ENCODE measurements around the gene KIF26B. TPM values are rescaled to one million over a fixed set of nuclear protein-coding genes. Genes with fewer than 3 reads are reported as not detected.

Gene KIF26B
- total and polyA plus RNA-seq, 2 of the 4 experiments (the other 2 are of a cell fraction): 0.53 to 0.54 TPM

DNA sequence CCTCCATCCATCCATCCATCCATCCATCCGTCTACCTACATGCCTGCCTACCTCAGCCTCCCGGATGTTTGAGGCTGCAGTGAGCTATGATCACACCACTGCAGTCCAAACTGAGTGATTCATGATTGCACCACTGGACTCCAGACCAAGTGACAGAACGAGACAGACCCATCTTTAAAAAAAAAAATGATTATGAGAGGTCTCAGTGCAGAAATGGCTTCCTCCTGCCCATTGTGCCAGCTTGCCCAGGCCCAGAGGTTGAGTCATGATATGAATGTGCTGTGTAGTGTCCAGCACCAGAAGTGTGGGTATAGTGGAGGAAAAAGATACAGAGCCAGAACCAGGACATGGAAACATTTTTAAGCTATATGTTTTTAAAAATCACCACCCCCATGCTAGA lies 149.9 kb downstream of the KIF26B start:
- dilution Hi-C loops (cut with HindIII; ENCODE audit: low sequenced_read_pairs, unreplicated experiment): no loop called here
- H4K20me1 ChIP-seq (ENCODE audit: insufficient read depth, low read length): no peaks in the 10 kb centered on the region
- H3K4me3 ChIP-seq (ENCODE audit: insufficient read depth, low read depth, low read length): no peak overlapping the region
- no peak overlapping the region for H2AK5ac ChIP-seq (ENCODE audit: low read depth, low read length)
- no peaks in the 10 kb centered on the region for H3K36me3 ChIP-seq (ENCODE audit: control insufficient read depth, insufficient read depth, low read length)
- H2BK20ac ChIP-seq (ENCODE audit: low read depth, low read length): no peak overlapping the region
- DNase-seq (no peak), ATAC-seq (ENCODE audit: low read depth) (no peak)
- no peak overlapping the region for H2AK9ac ChIP-seq (replicated peaks; ENCODE audit: low read depth, low read length, poor library complexity)
- TF ChIP-seq BHLHE40 (IDR thresholded peaks at IDR 0.05; ENCODE audit: low read depth, low read length) (no peak), RAD21 (IDR thresholded peaks at IDR 0.05; ENCODE audit: low read length) (no peak), CEBPB (IDR thresholded peaks at IDR 0.05; ENCODE audit: low read depth, low read length) (no peak), CHD1 (IDR thresholded peaks at IDR 0.05; ENCODE audit: low read depth, low read length) (no peak), POLR2A (IDR thresholded peaks at IDR 0.05; ENCODE audit: low read depth, low read length) (no peak), FOS (IDR thresholded peaks at IDR 0.05; ENCODE audit: low read depth, low read length) (no peak), MXI1 (IDR thresholded peaks at IDR 0.05; ENCODE audit: borderline replicate concordance, low read depth, low read length) (no peak), RCOR1 (IDR thresholded peaks at IDR 0.05; ENCODE audit: insufficient replicate concordance, low read length) (no peak), MAZ (IDR thresholded peaks at IDR 0.05; ENCODE audit: borderline replicate concordance, low read depth, low read length) (no peak), SMC3 (IDR thresholded peaks at IDR 0.05; ENCODE audit: low read depth, low read length) (no peak), NFE2L2 (IDR thresholded peaks at IDR 0.05; ENCODE audit: low read depth, low read length) (no peak)
- ChIA-PET POLR2A (ENCODE audit: unreplicated experiment) (no interaction called here), CTCF (interaction anchor here (0.6 kb wide), 1 partner anchor 65 kb away, joined by 3 read pairs; no protein-coding TSS in a partner anchor)
- H4K5ac ChIP-seq (ENCODE audit: low read depth, low read length): no peak overlapping the region
- H3K9ac ChIP-seq (ENCODE audit: low read depth, low read length): no peak overlapping the region
- no peak overlapping the region for H3K56ac ChIP-seq (ENCODE audit: extremely low read depth, insufficient read depth, low read length)
- in situ Hi-C loops (cut with MboI; ENCODE audit: low sequenced_read_pairs): no loop called here
- no peak overlapping the region for H3K4ac ChIP-seq (ENCODE audit: low read depth, low read length)
- no peak overlapping the region for H3K14ac ChIP-seq (replicated peaks; ENCODE audit: low read depth, low read length)
- H2AFZ ChIP-seq (replicated peaks; ENCODE audit: low read length, poor library complexity): no peak overlapping the region
- H4K91ac ChIP-seq (ENCODE audit: insufficient read depth, low read depth, low read length): no peak overlapping the region
- no peaks in the 10 kb centered on the region for H3K9me1 ChIP-seq (ENCODE audit: insufficient read depth, low read length)
- H2BK5ac ChIP-seq (ENCODE audit: low read depth, low read length, poor library complexity, severe bottlenecking): no peak overlapping the region
- H3K79me1 ChIP-seq (ENCODE audit: low read depth in 1 of 2, low read length in 2 of 2): no peaks in the 10 kb centered on the region
- H3K4me2 ChIP-seq (ENCODE audit: low read depth, low read length): no peak overlapping the region
- H3K4me1 ChIP-seq (ENCODE audit: control insufficient read depth, insufficient read depth, low read length): no peaks in the 10 kb centered on the region
- H3K23ac ChIP-seq (ENCODE audit: low read depth, low read length): no peak overlapping the region
- H3K18ac ChIP-seq (ENCODE audit: low read depth, low read length): no peak overlapping the region
- intact Hi-C loops (cut with micrococcal nuclease): no loop called here
- H2BK15ac ChIP-seq (ENCODE audit: low read depth, low read length): no peak overlapping the region
- no peak overlapping the region for H4K8ac ChIP-seq (ENCODE audit: low read depth in 2 of 2, low read length in 2 of 2)
- H2BK120ac ChIP-seq (ENCODE audit: low read depth, low read length): no peak overlapping the region
- BruUV-seq (replicated peaks): no TSS peak
- H3K27me3 ChIP-seq (ENCODE audit: control insufficient read depth, insufficient read depth, low read length): no peaks in the 10 kb centered on the region
- H3K9me3 ChIP-seq (ENCODE audit: control insufficient read depth, insufficient read depth, low read length): no peaks in the 10 kb centered on the region
- 93% methylated on average over 2 of the region's 3 CpGs; no CpG with 5 or more reads in 1 of the 2 experiments for WGBS, 2 experiments (ENCODE audit: extremely low coverage in 2 of 2, insufficient read length in 1 of 2)
- no peak overlapping the region for H3K27ac ChIP-seq (ENCODE audit: insufficient read depth, low read length)

Data from IMR-90 (cell line).